Nephron progenitor cell (in vitro differentiated cells): ENCODE measurements around the gene SUB1.

Experiments
- DNase-seq: peaks from one replicate; pipeline ENCODE4 v3.0.0; 2021
- H3K27ac Mint-ChIP-seq: 2 replicates; pipeline ENCODE4 v1.8.0; 2021; ENCODE audit warnings: mild to moderate bottlenecking, moderate library complexity, mixed read lengths
- H3K27me3 Mint-ChIP-seq: 2 replicates; pipeline ENCODE4 v1.8.0; 2021; ENCODE audit warnings: mild to moderate bottlenecking, low read depth, mixed read lengths; ENCODE audit not compliant: poor library complexity
- H3K36me3 Mint-ChIP-seq: 2 replicates; pipeline ENCODE4 v1.8.0; 2021; ENCODE audit warnings: low read depth, mixed read lengths
- H3K4me1 Mint-ChIP-seq: 2 replicates; pipeline ENCODE4 v1.8.0; 2021; ENCODE audit warnings: mixed read lengths
- H3K4me3 Mint-ChIP-seq: 2 replicates; pipeline ENCODE4 v1.8.0; 2021; ENCODE audit warnings: mild to moderate bottlenecking, moderate library complexity, mixed read lengths
- H3K9me3 Mint-ChIP-seq: 2 replicates; pipeline ENCODE4 v1.8.0; 2021; ENCODE audit warnings: mild to moderate bottlenecking, moderate library complexity, mixed read lengths
- CTCF ChIP-seq: fragments of 200-600 bp; sonication (generic); IDR thresholded peaks from 2 replicates; pipeline ENCODE4 v1.5.0; 2021; ENCODE audit warnings: antibody characterized with exemption

SUB1 gene

GRCh38 chr5:32574540-32575175, 10.7 kb upstream of the SUB1 start:
- Mint-ChIP-seq H3K4me1 (no peaks in the 10 kb centered on the region), H3K27ac (no peak overlapping the region), H3K9me3 (peaks cover 2% of the 10 kb centered on the region), H3K4me3 (no peak overlapping the region), H3K27me3 (peaks cover 2% of the 10 kb centered on the region), H3K36me3 (no peaks in the 10 kb centered on the region)
- no peak for TF ChIP-seq CTCF
- DNase-seq: no peak

- Mint-ChIP-seq H3K4me1 (peaks cover 24% of the 10 kb centered on the region), H3K9me3 (no peaks in the 10 kb centered on the region), H3K4me3 (no peak overlapping the region), H3K27ac (no peak overlapping the region), H3K36me3 (no peaks in the 10 kb centered on the region), H3K27me3 (peaks cover 5% of the 10 kb centered on the region)
- no peak for DNase-seq
- no peak for TF ChIP-seq CTCF
Measured at GRCh38 chr5:32578363-32578762, 7.0 kb upstream of the SUB1 start.

- DNase-seq: no peak
- Mint-ChIP-seq H3K27ac (no peak overlapping the region), H3K4me1 (peaks cover 28% of the 10 kb centered on the region), H3K4me3 (no peak overlapping the region), H3K27me3 (peaks cover 5% of the 10 kb centered on the region), H3K36me3 (no peaks in the 10 kb centered on the region), H3K9me3 (no peaks in the 10 kb centered on the region)
- no peak for TF ChIP-seq CTCF
Measured at GRCh38 chr5:32578764-32579163, 6.6 kb upstream of the SUB1 start.

- H3K9me3 Mint-ChIP-seq: peaks cover 3% of the 10 kb centered on the region
- no peak overlapping the region for H3K4me3 Mint-ChIP-seq
- no peak for DNase-seq
- peaks cover 5% of the 10 kb centered on the region for H3K27me3 Mint-ChIP-seq
- peak overlapping the region; percentile 81 for H3K27ac Mint-ChIP-seq
- TF ChIP-seq CTCF: no peak
- peaks cover 47% of the 10 kb centered on the region for H3K4me1 Mint-ChIP-seq
- no peaks in the 10 kb centered on the region for H3K36me3 Mint-ChIP-seq
Measured at GRCh38 chr5:32581010-32581785, 4.2 kb upstream of the SUB1 start.

GRCh38 chr5:32583582-32584232, 1.6 kb upstream of the SUB1 start:
- no peak overlapping the region for H3K4me3 Mint-ChIP-seq
- H3K27ac Mint-ChIP-seq: peak overlapping the region; percentile 66
- H3K27me3 Mint-ChIP-seq: peaks cover 5% of the 10 kb centered on the region
- H3K36me3 Mint-ChIP-seq: peaks cover 6% of the 10 kb centered on the region
- peaks cover 67% of the 10 kb centered on the region for H3K4me1 Mint-ChIP-seq
- no peak for DNase-seq
- H3K9me3 Mint-ChIP-seq: peaks cover 3% of the 10 kb centered on the region
- no peak for TF ChIP-seq CTCF
